ENCODE measurements around the gene PACS2. TPM values are rescaled to one million over a fixed set of nuclear protein-coding genes. Genes with fewer than 3 reads are reported as not detected.

Gene PACS2
- total RNA-seq, 2 donors from 2014 or later, result 48.5 to 124 TPM

DNA sequence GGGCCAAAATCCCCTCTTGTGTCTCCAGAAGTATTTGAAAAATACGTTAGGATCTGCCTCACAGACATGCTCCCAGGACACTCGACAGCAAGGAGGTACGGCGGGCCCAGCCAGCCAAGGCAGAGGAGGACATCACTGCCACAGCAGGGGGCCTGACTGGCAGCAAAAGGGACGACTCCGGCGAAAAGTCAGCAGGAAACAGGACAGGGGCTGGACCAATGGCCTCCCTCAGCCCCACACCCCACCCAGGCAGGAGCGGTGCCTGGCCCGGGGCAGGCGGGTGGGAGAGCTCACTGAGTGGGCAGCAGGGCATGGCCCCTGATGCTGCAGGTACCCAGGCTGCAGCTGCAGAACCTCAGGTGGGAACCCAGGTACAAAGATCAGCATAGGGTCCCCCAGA, 31.5 kb upstream of the PACS2 start:
- Histone ChIP-seq H3K9me3 (no peaks in the 10 kb centered on the region), H3K36me3 (no peaks in the 10 kb centered on the region), H3K27me3 (replicated peaks; ENCODE audit: insufficient read depth) (no peaks in the 10 kb centered on the region), H3K4me3 (no peak overlapping the region), H3K27ac (no peak overlapping the region), H3K4me1 (replicated peaks) (no peaks in the 10 kb centered on the region)
- 70% methylated on average over 9 of the region's 10 CpGs for WGBS
- DNase-seq (ENCODE audit: low spot score), result no peak
- intact Hi-C loops (cut with DNase I), result loop anchor here (5.0 to 10.0 kb wide), 2 partner anchors 81 to 188 kb away; no protein-coding TSS in a partner anchor
- TF ChIP-seq POLR2A (IDR thresholded peaks at IDR 0.05), result no peak
- TF ChIP-seq, protein P1, sequence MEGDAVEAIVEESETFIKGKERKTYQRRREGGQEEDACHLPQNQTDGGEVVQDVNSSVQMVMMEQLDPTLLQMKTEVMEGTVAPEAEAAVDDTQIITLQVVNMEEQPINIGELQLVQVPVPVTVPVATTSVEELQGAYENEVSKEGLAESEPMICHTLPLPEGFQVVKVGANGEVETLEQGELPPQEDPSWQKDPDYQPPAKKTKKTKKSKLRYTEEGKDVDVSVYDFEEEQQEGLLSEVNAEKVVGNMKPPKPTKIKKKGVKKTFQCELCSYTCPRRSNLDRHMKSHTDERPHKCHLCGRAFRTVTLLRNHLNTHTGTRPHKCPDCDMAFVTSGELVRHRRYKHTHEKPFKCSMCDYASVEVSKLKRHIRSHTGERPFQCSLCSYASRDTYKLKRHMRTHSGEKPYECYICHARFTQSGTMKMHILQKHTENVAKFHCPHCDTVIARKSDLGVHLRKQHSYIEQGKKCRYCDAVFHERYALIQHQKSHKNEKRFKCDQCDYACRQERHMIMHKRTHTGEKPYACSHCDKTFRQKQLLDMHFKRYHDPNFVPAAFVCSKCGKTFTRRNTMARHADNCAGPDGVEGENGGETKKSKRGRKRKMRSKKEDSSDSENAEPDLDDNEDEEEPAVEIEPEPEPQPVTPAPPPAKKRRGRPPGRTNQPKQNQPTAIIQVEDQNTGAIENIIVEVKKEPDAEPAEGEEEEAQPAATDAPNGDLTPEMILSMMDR (IDR thresholded peaks at IDR 0.05), result no peak
- TF ChIP-seq POLR2AphosphoS5 (IDR thresholded peaks at IDR 0.05), result no peak

DNA sequence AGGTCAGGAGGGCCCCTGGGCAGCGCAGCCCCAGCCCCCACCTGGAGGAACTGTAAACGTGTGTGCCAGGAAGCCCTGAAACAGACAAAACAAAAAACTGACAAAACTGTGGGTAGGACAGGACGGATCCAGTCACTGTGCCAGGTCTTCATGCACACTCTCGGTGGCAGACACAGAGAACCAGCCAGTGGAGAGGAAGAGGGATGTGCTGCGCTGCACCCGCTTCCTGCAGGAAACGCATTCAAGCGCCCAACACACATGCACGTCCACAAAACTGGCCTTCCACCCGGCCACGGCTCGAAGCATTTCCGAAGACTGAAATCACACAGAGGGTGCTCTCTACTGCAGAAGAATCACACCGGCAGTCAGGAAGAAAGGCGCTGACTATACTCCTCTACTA, 30.6 kb upstream of the PACS2 start:
- intact Hi-C loops (cut with DNase I), result loop anchor here (5.0 to 10.0 kb wide), 2 partner anchors 82 to 189 kb away; no protein-coding TSS in a partner anchor
- H3K27me3 ChIP-seq (replicated peaks; ENCODE audit: insufficient read depth), result no peaks in the 10 kb centered on the region
- H3K4me3 ChIP-seq, result no peak overlapping the region
- no peaks in the 10 kb centered on the region for H3K4me1 ChIP-seq (replicated peaks)
- H3K36me3 ChIP-seq, result no peaks in the 10 kb centered on the region
- no peak overlapping the region for H3K27ac ChIP-seq
- H3K9me3 ChIP-seq, result no peaks in the 10 kb centered on the region
- 71% methylated on average over 15 of the region's 15 CpGs for WGBS
- no peak for DNase-seq (ENCODE audit: low spot score)
- TF ChIP-seq, protein P1 (IDR thresholded peaks at IDR 0.05), result no peak
- no peak for TF ChIP-seq POLR2AphosphoS5 (IDR thresholded peaks at IDR 0.05)
- TF ChIP-seq POLR2A (IDR thresholded peaks at IDR 0.05), result no peak

DNA sequence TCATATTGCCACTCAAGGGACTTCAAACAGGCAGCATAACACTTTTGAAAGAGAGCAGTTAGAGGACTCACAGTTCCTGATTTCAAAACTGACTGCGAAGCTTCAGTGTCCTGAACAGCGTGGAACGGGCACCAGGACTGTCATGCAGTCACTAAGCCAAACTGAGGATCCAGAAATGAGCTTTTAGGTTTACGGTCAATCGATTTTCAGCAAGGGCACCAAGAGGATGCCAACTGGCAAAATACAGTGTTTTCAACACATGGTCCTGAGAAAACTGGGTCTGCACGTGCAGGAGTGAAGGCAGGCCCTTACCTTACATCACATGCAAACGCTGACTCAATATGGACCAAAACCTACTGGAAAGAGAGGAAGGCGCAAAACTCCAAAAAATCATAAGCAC, 29.4 kb upstream of the PACS2 start:
- DNase-seq (ENCODE audit: low spot score), result no peak
- H3K4me1 ChIP-seq (replicated peaks), result no peaks in the 10 kb centered on the region
- H3K4me3 ChIP-seq, result no peak overlapping the region
- H3K36me3 ChIP-seq, result no peaks in the 10 kb centered on the region
- H3K27me3 ChIP-seq (replicated peaks; ENCODE audit: insufficient read depth), result no peaks in the 10 kb centered on the region
- TF ChIP-seq, protein P1 (IDR thresholded peaks at IDR 0.05), result no peak
- TF ChIP-seq POLR2AphosphoS5 (IDR thresholded peaks at IDR 0.05) (no peak), POLR2A (IDR thresholded peaks at IDR 0.05) (no peak)
- 90% methylated on average over 8 of the region's 8 CpGs for WGBS
- intact Hi-C loops (cut with DNase I), result loop anchor here (10.0 kb wide), 1 partner anchor 190 kb away; no protein-coding TSS in a partner anchor
- no peak overlapping the region for H3K27ac ChIP-seq
- no peaks in the 10 kb centered on the region for H3K9me3 ChIP-seq

DNA sequence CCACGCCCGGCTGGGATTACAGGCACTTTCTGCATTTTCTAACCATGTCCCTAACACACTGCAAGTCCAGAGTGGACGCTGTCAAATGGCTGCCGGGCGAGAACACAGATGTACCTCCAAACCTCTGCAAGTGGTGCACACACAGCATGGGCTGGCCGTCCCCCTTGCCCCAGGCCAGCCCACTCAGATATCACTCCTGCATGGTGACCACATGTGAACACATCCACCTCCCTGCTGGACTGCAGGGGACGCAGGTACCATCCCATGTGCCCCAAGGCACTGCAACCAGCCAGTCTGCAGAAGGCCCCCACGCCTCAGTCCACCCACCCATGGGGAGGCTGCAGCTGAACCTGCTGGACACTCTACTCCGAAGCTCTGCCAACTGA, 27.8 kb upstream of the PACS2 start:
- intact Hi-C loops (cut with DNase I), result loop anchor here (10.0 kb wide), 1 partner anchor 192 kb away; no protein-coding TSS in a partner anchor
- no peak for DNase-seq (ENCODE audit: low spot score)
- TF ChIP-seq POLR2A (IDR thresholded peaks at IDR 0.05) (no peak), POLR2AphosphoS5 (IDR thresholded peaks at IDR 0.05) (no peak)
- TF ChIP-seq, protein P1 (IDR thresholded peaks at IDR 0.05), result no peak
- Histone ChIP-seq H3K4me3 (no peak overlapping the region), H3K27ac (no peak overlapping the region), H3K9me3 (no peaks in the 10 kb centered on the region), H3K36me3 (no peaks in the 10 kb centered on the region), H3K4me1 (replicated peaks) (no peaks in the 10 kb centered on the region), H3K27me3 (replicated peaks; ENCODE audit: insufficient read depth) (no peaks in the 10 kb centered on the region)
- 88% methylated on average over 9 of the region's 9 CpGs for WGBS

Measured in prostate gland (tissue), 2 donors.